Hepatic stellate cell (primary cell): Measurements from ENCODE around the gene ERMN.
"Not testable (repeated sequence)": the region's sequence is repeated elsewhere in the genome, so short reads cannot be mapped to it uniquely, and the experiment has no call there.

Source experiments
- DNase-seq: peaks from one replicate; pipeline ENCODE4 v3.0.0; 2011; ENCODE audit warnings: low spot score

ERMN gene

GRCh38 chr2:157325786-157326185, at the start of gene ERMN:
Gene ERMN, minus strand, starts transcription at chr2:157325824. Its CDS starts 182 bp downstream, at chr2:157325642.
- DNase-seq = no peak

GRCh38 chr2:157375384-157375783, 49.8 kb upstream of the ERMN start:
- no peak for DNase-seq

- not testable (repeated sequence) for DNase-seq
Measured at GRCh38 chr2:157368508-157368907, 42.9 kb upstream of the ERMN start.

GRCh38 chr2:157367704-157368103, 42.1 kb upstream of the ERMN start:
- no peak for DNase-seq

- no peak for DNase-seq
Measured at GRCh38 chr2:157364257-157364974, 38.8 kb upstream of the ERMN start.

- peak; percentile 20 for DNase-seq
Measured at GRCh38 chr2:157363612-157364101, 38.0 kb upstream of the ERMN start.

- no peak for DNase-seq
Measured at GRCh38 chr2:157362627-157363026, 37.0 kb upstream of the ERMN start.

GRCh38 chr2:157361526-157361925, 35.9 kb upstream of the ERMN start:
- no peak for DNase-seq

GRCh38 chr2:157359628-157360027, 34.0 kb upstream of the ERMN start:
- no peak for DNase-seq

- peak; percentile 19 for DNase-seq
Measured at GRCh38 chr2:157355618-157356017, 30.0 kb upstream of the ERMN start.

GRCh38 chr2:157349949-157350515, 24.4 kb upstream of the ERMN start:
- no peak for DNase-seq

GRCh38 chr2:157348291-157348921, 22.8 kb upstream of the ERMN start:
- DNase-seq = no peak

- no peak for DNase-seq
Measured at GRCh38 chr2:157345647-157346389, 20.2 kb upstream of the ERMN start.

- not testable (repeated sequence) for DNase-seq
Measured at GRCh38 chr2:157341381-157341780, 15.8 kb upstream of the ERMN start.

- DNase-seq = no peak
Measured at GRCh38 chr2:157339965-157340655, 14.5 kb upstream of the ERMN start.

- DNase-seq = no peak
Measured at GRCh38 chr2:157337978-157338377, 12.4 kb upstream of the ERMN start.

- no peak for DNase-seq
Measured at GRCh38 chr2:157336137-157337010, 10.8 kb upstream of the ERMN start.

GRCh38 chr2:157334797-157335196, 9.2 kb upstream of the ERMN start:
- DNase-seq = no peak

GRCh38 chr2:157334335-157334734, 8.7 kb upstream of the ERMN start:
- no peak for DNase-seq

GRCh38 chr2:157333304-157334047, 7.9 kb upstream of the ERMN start:
- no peak for DNase-seq
